Natural killer cell treated with Interleukin-12 subunit alpha and Interleukin-12 subunit beta and Interleukin-15 and Interleukin-18, amount 100 ng/mL, for 72 hours (primary cell): ENCODE data around the gene TMEM41A. TPM values are rescaled to one million over a fixed set of nuclear protein-coding genes. Genes with fewer than 3 reads are reported as not detected.
"Not testable (repeated sequence)": the region's sequence is repeated elsewhere in the genome, so short reads cannot be mapped to it uniquely, and the experiment has no call there.

ENCODE experiments used
- ATAC-seq, 2 donors: fragments of 150-1000 bp; cut with Tn5 transposase in 1 of 2; sonication (Bioruptor Pico), chemical (Tn5 transposase) in 1 of 2; 2 replicates each; pipeline ENCODE4 v1.10.0; 2021
- DNase-seq: peaks from one replicate; pipeline ENCODE4 v3.0.0; 2022; ENCODE audit warnings: low spot score
- H3K27ac Mint-ChIP-seq, 2 donors: 1 replicate in 1 of 2; 2 replicates in 1 of 2; pipeline ENCODE4 v1.8.0; 2022; ENCODE audit warnings: mixed read lengths in 2 of 2, mild to moderate bottlenecking in 1 of 2, moderate library complexity in 1 of 2
- H3K27me3 Mint-ChIP-seq, 2 donors: 1 replicate in 1 of 2; 2 replicates in 1 of 2; pipeline ENCODE4 v1.8.0; 2022; ENCODE audit warnings: mixed read lengths in 2 of 2
- H3K36me3 Mint-ChIP-seq: one replicate; pipeline ENCODE4 v1.8.0; 2022; ENCODE audit warnings: mixed read lengths
- H3K4me1 Mint-ChIP-seq, 2 donors: 1 replicate in 1 of 2; 2 replicates in 1 of 2; pipeline ENCODE4 v1.8.0; 2022; ENCODE audit warnings: low read depth in 2 of 2, mixed read lengths in 2 of 2, mild to moderate bottlenecking in 1 of 2
- H3K4me3 Mint-ChIP-seq: one replicate; pipeline ENCODE4 v1.8.0; 2022; ENCODE audit warnings: mixed read lengths
- H3K9me3 Mint-ChIP-seq: 2 replicates; pipeline ENCODE4 v1.8.0; 2022; ENCODE audit warnings: mixed read lengths
- total RNA-seq, 2 donors: library from RNA; stranded (reverse); gene quantifications; one replicate each; pipeline ENCODE4 v1.2.3, GENCODE V29; 2022

Gene TMEM41A
- total RNA-seq, 2 donors from 2014 or later: 24.9 to 33.2 TPM

- H3K27ac Mint-ChIP-seq: no peak overlapping the region
- H3K4me3 Mint-ChIP-seq: no peak overlapping the region
- ATAC-seq: no peak
- H3K36me3 Mint-ChIP-seq: no peaks in the 10 kb centered on the region
- H3K4me1 Mint-ChIP-seq: no peaks in the 10 kb centered on the region
- no peaks in the 10 kb centered on the region for H3K9me3 Mint-ChIP-seq
- DNase-seq: no peak
- H3K27me3 Mint-ChIP-seq: no peaks in the 10 kb centered on the region
These were observed 25.5 kb downstream of the TMEM41A start for GRCh38 chr3:185473290-185473815.

- Mint-ChIP-seq H3K4me3 (no peak overlapping the region), H3K36me3 (no peaks in the 10 kb centered on the region), H3K9me3 (no peaks in the 10 kb centered on the region), H3K27ac (no peak overlapping the region), H3K27me3 (no peaks in the 10 kb centered on the region), H3K4me1 (no peaks in the 10 kb centered on the region)
- DNase-seq: no peak
- ATAC-seq: no peak
These were observed 28.5 kb downstream of the TMEM41A start for GRCh38 chr3:185470323-185470722.

- ATAC-seq (no peak), DNase-seq (no peak)
- Mint-ChIP-seq H3K4me3 (no peak overlapping the region), H3K36me3 (no peaks in the 10 kb centered on the region), H3K27ac (no peak overlapping the region), H3K9me3 (no peaks in the 10 kb centered on the region), H3K27me3 (no peaks in the 10 kb centered on the region), H3K4me1 (no peaks in the 10 kb centered on the region)
These were observed 29.3 kb downstream of the TMEM41A start for GRCh38 chr3:185469542-185469941.

- not testable (repeated sequence) for H3K27me3 Mint-ChIP-seq, H3K9me3 Mint-ChIP-seq, DNase-seq, H3K27ac Mint-ChIP-seq, H3K36me3 Mint-ChIP-seq, H3K4me3 Mint-ChIP-seq, H3K4me1 Mint-ChIP-seq, ATAC-seq
These were observed 32.7 kb downstream of the TMEM41A start for GRCh38 chr3:185466123-185466522.

GRCh38 chr3:185465471-185465870 lies 33.4 kb downstream of the TMEM41A start:
- no peaks in the 10 kb centered on the region for H3K4me1 Mint-ChIP-seq
- H3K36me3 Mint-ChIP-seq: no peaks in the 10 kb centered on the region
- no peak overlapping the region for H3K4me3 Mint-ChIP-seq
- H3K27ac Mint-ChIP-seq: no peak overlapping the region
- no peaks in the 10 kb centered on the region for H3K9me3 Mint-ChIP-seq
- H3K27me3 Mint-ChIP-seq: no peaks in the 10 kb centered on the region
- DNase-seq (no peak), ATAC-seq (no peak)

GRCh38 chr3:185460719-185461350 lies 38.0 kb downstream of the TMEM41A start:
- no peak overlapping the region for H3K27ac Mint-ChIP-seq
- no peaks in the 10 kb centered on the region for H3K4me1 Mint-ChIP-seq
- H3K4me3 Mint-ChIP-seq: no peak overlapping the region
- no peak for DNase-seq
- no peaks in the 10 kb centered on the region for H3K36me3 Mint-ChIP-seq
- no peaks in the 10 kb centered on the region for H3K27me3 Mint-ChIP-seq
- no peaks in the 10 kb centered on the region for H3K9me3 Mint-ChIP-seq
- no peak for ATAC-seq

GRCh38 chr3:185460309-185460708 lies 38.5 kb downstream of the TMEM41A start:
- no peaks in the 10 kb centered on the region for H3K4me1 Mint-ChIP-seq
- ATAC-seq (no peak), DNase-seq (no peak)
- no peaks in the 10 kb centered on the region for H3K9me3 Mint-ChIP-seq
- H3K4me3 Mint-ChIP-seq: no peak overlapping the region
- H3K27ac Mint-ChIP-seq: no peak overlapping the region
- H3K36me3 Mint-ChIP-seq: no peaks in the 10 kb centered on the region
- no peaks in the 10 kb centered on the region for H3K27me3 Mint-ChIP-seq

- DNase-seq: no peak
- no peaks in the 10 kb centered on the region for H3K36me3 Mint-ChIP-seq
- no peak for ATAC-seq
- no peak overlapping the region for H3K27ac Mint-ChIP-seq
- no peaks in the 10 kb centered on the region for H3K27me3 Mint-ChIP-seq
- no peaks in the 10 kb centered on the region for H3K9me3 Mint-ChIP-seq
- no peaks in the 10 kb centered on the region for H3K4me1 Mint-ChIP-seq
- H3K4me3 Mint-ChIP-seq: no peak overlapping the region
These were observed 41.5 kb downstream of the TMEM41A start for GRCh38 chr3:185457376-185457775.

GRCh38 chr3:185451432-185451831 lies 47.4 kb downstream of the TMEM41A start:
- not testable (repeated sequence) for DNase-seq, ATAC-seq, H3K36me3 Mint-ChIP-seq, H3K27ac Mint-ChIP-seq, H3K4me1 Mint-ChIP-seq, H3K9me3 Mint-ChIP-seq, H3K4me3 Mint-ChIP-seq, H3K27me3 Mint-ChIP-seq

GRCh38 chr3:185448107-185448506 lies 50.7 kb downstream of the TMEM41A start:
- no peak for ATAC-seq
- Mint-ChIP-seq H3K9me3 (no peaks in the 10 kb centered on the region), H3K27ac (no peak overlapping the region), H3K4me1 (no peaks in the 10 kb centered on the region), H3K27me3 (peaks cover 0 to 2% of the 10 kb centered on the region in 2 donors), H3K36me3 (no peaks in the 10 kb centered on the region), H3K4me3 (no peak overlapping the region)
- no peak for DNase-seq

- no peaks in the 10 kb centered on the region for H3K4me1 Mint-ChIP-seq
- no peak for ATAC-seq
- peaks cover 7 to 14% of the 10 kb centered on the region in 2 donors for H3K27me3 Mint-ChIP-seq
- no peaks in the 10 kb centered on the region for H3K9me3 Mint-ChIP-seq
- H3K36me3 Mint-ChIP-seq: no peaks in the 10 kb centered on the region
- no peak overlapping the region for H3K27ac Mint-ChIP-seq
- DNase-seq: no peak
- no peak overlapping the region for H3K4me3 Mint-ChIP-seq
These were observed 54.5 kb downstream of the TMEM41A start for GRCh38 chr3:185444329-185444728.

GRCh38 chr3:185442031-185442430 lies 56.8 kb downstream of the TMEM41A start:
- peaks cover 10 to 24% of the 10 kb centered on the region in 2 donors for H3K27me3 Mint-ChIP-seq
- no peaks in the 10 kb centered on the region for H3K4me1 Mint-ChIP-seq
- no peaks in the 10 kb centered on the region for H3K36me3 Mint-ChIP-seq
- no peak overlapping the region for H3K4me3 Mint-ChIP-seq
- ATAC-seq (no peak), DNase-seq (no peak)
- no peaks in the 10 kb centered on the region for H3K9me3 Mint-ChIP-seq
- no peak overlapping the region for H3K27ac Mint-ChIP-seq

- no peak for DNase-seq
- Mint-ChIP-seq H3K9me3 (no peaks in the 10 kb centered on the region), H3K27me3 (peaks cover 7 to 25% of the 10 kb centered on the region in 2 donors), H3K27ac (no peak overlapping the region), H3K4me3 (no peak overlapping the region), H3K36me3 (no peaks in the 10 kb centered on the region), H3K4me1 (no peaks in the 10 kb centered on the region)
- no peak for ATAC-seq
These were observed 58.9 kb downstream of the TMEM41A start for GRCh38 chr3:185439745-185440466.
